Heart right ventricle (tissue), 16 donors: ENCODE measurements around the gene LMX1A. TPM values are rescaled to one million over a fixed set of nuclear protein-coding genes. Genes with fewer than 3 reads are reported as not detected.

ENCODE experiments used
- ATAC-seq, 8 donors: fragments of 200-7000 bp; cut with Tn5 transposase; one replicate each; pipeline ENCODE4 v1.9.1; 2020; ENCODE audit warnings: mild to moderate bottlenecking in 8 of 8, moderate library complexity in 8 of 8, moderate number of reproducible peaks in 1 of 8
- DNase-seq, 2 donors: peaks; one replicate each; pipeline ENCODE4 v3.0.0-alpha.2; 2020
- H3K27ac ChIP-seq, 10 donors: fragments of 200-600 bp; sonication (generic) in 2 of 10; one replicate each; pipeline versions ENCODE4 v1.5.0 to v1.8.0; 2020 to 2022; ENCODE audit warnings: mild to moderate bottlenecking in 3 of 10
- H3K27me3 ChIP-seq, 7 donors: fragments of 200-600 bp; one replicate each; pipeline ENCODE4 v1.8.0; 2021 to 2022; ENCODE audit warnings: mild to moderate bottlenecking in 2 of 7
- H3K36me3 ChIP-seq, 9 donors: fragments of 200-600 bp; sonication (generic) in 1 of 9; one replicate each; pipeline versions ENCODE4 v1.5.0 to v1.8.0; 2020 to 2022; ENCODE audit warnings: mild to moderate bottlenecking in 2 of 9
- H3K4me1 ChIP-seq, 9 donors: fragments of 200-600 bp; sonication (generic) in 1 of 9; one replicate each; pipeline versions ENCODE4 v1.5.0 to v1.8.0; 2020 to 2022; ENCODE audit warnings: mild to moderate bottlenecking in 4 of 9
- H3K4me3 ChIP-seq, 10 donors: fragments of 200-600 bp; sonication (generic) in 2 of 10; one replicate each; pipeline versions ENCODE4 v1.5.0 to v1.8.0; 2020 to 2022; ENCODE audit warnings: mild to moderate bottlenecking in 7 of 10, moderate library complexity in 2 of 10
- H3K9me3 ChIP-seq, 11 donors: fragments of 200-600 bp in 10 of 11; sonication (generic) in 2 of 11; one replicate each; pipeline versions ENCODE4 v1.5.0 to v1.8.0; 2013 to 2022; ENCODE audit warnings: mild to moderate bottlenecking in 2 of 11, control low read depth in 1 of 11, moderate library complexity in 1 of 11
- WGBS, 2 donors: extraction: QIAGEN DNeasy Blood & Tissue Kit; methylation state at CpG; one replicate each; pipeline ENCODE4 v1.1.7; 2013; ENCODE audit warnings: inconsistent platforms in 1 of 2; 5-methylcytosine and 5-hydroxymethylcytosine counted together
- intact Hi-C, 10 donors: fragments of 100-400 bp; cut with DNase I; formaldehyde crosslinking; loops; one replicate each; pipeline versions ENCODE4 v1.11.1 to v1.14.2; 2022
- polyA plus RNA-seq, 2 donors: library from polyadenylated mRNA; stranded (reverse); fragments of 200-250 nt; gene quantifications; one replicate each; pipeline ENCODE4 v1.2.3, GENCODE V29; 2013
- total RNA-seq, 10 donors: library from RNA; stranded (reverse); fragmentation: NEBNext Ultra II Directional in 3 of 10; extraction: Animal tissue kit (Norgen Biotek cat#: 25700) in 3 of 10; gene quantifications; one replicate each; pipeline versions ENCODE4 v1.2.1 to v1.2.4, GENCODE V29; 2021 to 2023
- TF ChIP-seq, protein P1 (sequence below), 9 donors: fragments of 200-600 bp; sonication (generic) in 2 of 9; IDR thresholded peaks; one replicate each; pipeline versions ENCODE4 v1.5.0 to v1.8.0; 2021 to 2022; ENCODE audit warnings: antibody characterized with exemption in 9 of 9, mild to moderate bottlenecking in 5 of 9, moderate library complexity in 1 of 9
- donor health status: Arrhythmogenic right ventricular cardiomyopathy.
- donor health status: ischemic (EF 13 %, LVEDD 7.1; RV severe dilation, severe dysfunction).
- donor health status: healthy with polysubstance abuse.
- donor health status: DM: no; HTN: yes; CAD: no.
- donor health status: DM: no; HTN: no; CAD: no.
- donor health status: ischemic (EF 25% LVEDD 6.9; RV normal size, moderate dysfunction).
- donor health status: ischemic (EF 25% LVEDD 5.7; RV mildly dilated, moderate dysfunction).
- donor health status: healthy.
- donor health status: DM: yes; HTN: yes; CAD: no.
- donor health status: Ischemic cardiomyopathy.
- donor health status: ischemic (EF 35%, LVEDD 5.7; RV mildly dilated, moderate dysfunction).
- donor health status: nonischemic (EF 11% LVEDD 7.7; RV severe dilation, severe dysfunction).
- donor health status: DM: yes; HTN: yes; CAD: no.
- donor health status: PGD.
- donor health status: ischemic (EF 29% LVEDD 5.4; RV normal size, mild dysfunction).
- donor health status: nonischemic (EF 23%, LVEDD 6.1; RV moderate dilation, normal function).

The LMX1A gene
- total and polyA plus RNA-seq, 12 donors = 0.04 to 0.19 (median 0.14) TPM; not detected in 9

DNA sequence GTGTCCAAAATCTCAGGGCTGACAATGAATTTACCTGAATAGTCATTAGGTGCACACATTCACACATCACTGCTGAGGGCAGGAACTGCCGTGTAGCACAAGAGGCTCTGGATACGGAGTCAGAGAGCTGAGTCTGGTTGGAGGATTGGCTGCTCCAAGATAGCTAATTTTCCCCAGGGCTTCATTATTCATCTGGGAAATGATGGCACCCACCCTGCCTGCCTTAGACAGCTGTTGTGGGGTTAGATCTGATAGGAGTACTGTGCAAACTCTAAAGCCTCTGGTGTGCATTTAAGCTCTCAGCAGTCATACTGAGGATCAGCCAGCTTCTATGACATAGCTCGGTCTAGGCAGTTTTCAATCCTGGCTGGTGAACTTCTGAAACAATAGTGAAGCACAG is 67.0 kb downstream of the LMX1A start:
- Histone ChIP-seq H3K4me3 (no peak overlapping the region), H3K36me3 (no peaks in the 10 kb centered on the region), H3K9me3 (no peaks in the 10 kb centered on the region), H3K27me3 (peaks cover 0 to 50% (median 26%) of the 10 kb centered on the region in 7 donors), H3K4me1 (no peaks in the 10 kb centered on the region), H3K27ac (no peak overlapping the region)
- ATAC-seq (no peak), DNase-seq (no peak)
- 79 to 82% methylated on average over 3 of the region's 3 CpGs for WGBS, 2 donors
- TF ChIP-seq, protein P1, sequence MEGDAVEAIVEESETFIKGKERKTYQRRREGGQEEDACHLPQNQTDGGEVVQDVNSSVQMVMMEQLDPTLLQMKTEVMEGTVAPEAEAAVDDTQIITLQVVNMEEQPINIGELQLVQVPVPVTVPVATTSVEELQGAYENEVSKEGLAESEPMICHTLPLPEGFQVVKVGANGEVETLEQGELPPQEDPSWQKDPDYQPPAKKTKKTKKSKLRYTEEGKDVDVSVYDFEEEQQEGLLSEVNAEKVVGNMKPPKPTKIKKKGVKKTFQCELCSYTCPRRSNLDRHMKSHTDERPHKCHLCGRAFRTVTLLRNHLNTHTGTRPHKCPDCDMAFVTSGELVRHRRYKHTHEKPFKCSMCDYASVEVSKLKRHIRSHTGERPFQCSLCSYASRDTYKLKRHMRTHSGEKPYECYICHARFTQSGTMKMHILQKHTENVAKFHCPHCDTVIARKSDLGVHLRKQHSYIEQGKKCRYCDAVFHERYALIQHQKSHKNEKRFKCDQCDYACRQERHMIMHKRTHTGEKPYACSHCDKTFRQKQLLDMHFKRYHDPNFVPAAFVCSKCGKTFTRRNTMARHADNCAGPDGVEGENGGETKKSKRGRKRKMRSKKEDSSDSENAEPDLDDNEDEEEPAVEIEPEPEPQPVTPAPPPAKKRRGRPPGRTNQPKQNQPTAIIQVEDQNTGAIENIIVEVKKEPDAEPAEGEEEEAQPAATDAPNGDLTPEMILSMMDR (IDR thresholded peaks at IDR 0.05) = no peak
- intact Hi-C loops = no loop called here

DNA sequence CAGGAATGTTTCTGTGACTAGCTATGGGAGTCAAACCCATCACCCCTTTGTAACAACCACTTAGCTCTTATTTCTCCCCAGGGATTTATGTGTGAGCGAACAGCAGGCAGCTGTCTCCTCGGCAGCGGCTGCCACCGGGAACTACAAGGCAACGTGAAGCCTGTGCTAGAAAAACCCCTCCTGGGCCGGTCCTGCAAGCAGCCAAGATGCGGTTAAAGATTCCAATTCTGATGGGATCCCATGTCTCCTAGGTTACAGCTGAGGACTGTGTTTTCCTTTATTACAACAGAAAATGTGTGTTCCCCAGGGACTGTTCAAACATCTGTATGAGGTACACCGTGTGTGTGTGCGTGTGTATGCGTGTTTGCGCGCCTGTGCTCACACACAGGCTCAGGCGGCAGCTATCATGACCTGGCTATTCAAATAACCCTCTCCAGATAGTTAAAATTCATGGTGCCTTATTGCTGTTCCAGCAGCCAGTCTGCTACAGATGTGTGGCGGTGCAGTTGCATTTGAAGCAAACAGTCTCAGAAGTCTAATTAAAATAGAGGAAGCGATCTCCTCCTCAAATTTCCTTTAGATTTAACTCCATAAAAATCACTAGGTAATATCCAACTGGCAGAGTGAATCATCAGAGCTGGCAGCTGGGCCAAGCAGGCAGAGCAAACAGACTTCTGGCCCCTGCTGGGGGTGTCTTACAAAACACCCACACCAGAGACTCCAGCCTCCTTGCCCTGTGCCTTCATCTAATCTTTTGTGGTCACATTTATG is 68.0 kb downstream of the LMX1A start:
- Histone ChIP-seq H3K9me3 (no peaks in the 10 kb centered on the region), H3K27ac (no peak overlapping the region), H3K4me3 (no peak overlapping the region), H3K27me3 (peaks cover 0 to 60% (median 30%) of the 10 kb centered on the region in 7 donors), H3K4me1 (no peaks in the 10 kb centered on the region), H3K36me3 (no peaks in the 10 kb centered on the region)
- TF ChIP-seq, protein P1 (IDR thresholded peaks at IDR 0.05) = no peak
- 51 to 56% methylated on average over 15 of the region's 15 CpGs for WGBS, 2 donors
- intact Hi-C loops = no loop called here
- DNase-seq (no peak), ATAC-seq (no peak)

- 79 to 82% methylated on average over 4 of the region's 4 CpGs for WGBS, 2 donors
- ATAC-seq = no peak
- H3K9me3 ChIP-seq = no peaks in the 10 kb centered on the region
- intact Hi-C loops = no loop called here
- no peaks in the 10 kb centered on the region for H3K36me3 ChIP-seq
- H3K27ac ChIP-seq = no peak overlapping the region
- H3K4me3 ChIP-seq = no peak overlapping the region
- TF ChIP-seq, protein P1 (IDR thresholded peaks at IDR 0.05) = no peak
- H3K27me3 ChIP-seq = peaks cover 0 to 68% (median 37%) of the 10 kb centered on the region in 7 donors
- no peaks in the 10 kb centered on the region for H3K4me1 ChIP-seq
- DNase-seq = no peak
Observed at GRCh38 chr1:165287781-165288180, 68.7 kb downstream of the LMX1A start.

GRCh38 chr1:165287329-165287728 is 69.2 kb downstream of the LMX1A start:
- Histone ChIP-seq H3K27ac (no peak overlapping the region), H3K36me3 (no peaks in the 10 kb centered on the region), H3K4me1 (no peaks in the 10 kb centered on the region), H3K27me3 (peaks cover 0 to 72% (median 41%) of the 10 kb centered on the region in 7 donors), H3K9me3 (no peaks in the 10 kb centered on the region), H3K4me3 (no peak overlapping the region)
- WGBS, 2 donors = 85 to 86% methylated on average over 3 of the region's 3 CpGs
- ATAC-seq (no peak), DNase-seq (no peak)
- intact Hi-C loops = no loop called here
- TF ChIP-seq, protein P1 (IDR thresholded peaks at IDR 0.05) = no peak
